ENCODE results near the gene NFASC. TPM values are rescaled to one million over a fixed set of nuclear protein-coding genes. Genes with fewer than 3 reads are reported as not detected.

The NFASC gene
- total and polyA plus RNA-seq, 3 donors from 2014 or later, result 9.9 to 13.9 (median 10.2) TPM

DNA sequence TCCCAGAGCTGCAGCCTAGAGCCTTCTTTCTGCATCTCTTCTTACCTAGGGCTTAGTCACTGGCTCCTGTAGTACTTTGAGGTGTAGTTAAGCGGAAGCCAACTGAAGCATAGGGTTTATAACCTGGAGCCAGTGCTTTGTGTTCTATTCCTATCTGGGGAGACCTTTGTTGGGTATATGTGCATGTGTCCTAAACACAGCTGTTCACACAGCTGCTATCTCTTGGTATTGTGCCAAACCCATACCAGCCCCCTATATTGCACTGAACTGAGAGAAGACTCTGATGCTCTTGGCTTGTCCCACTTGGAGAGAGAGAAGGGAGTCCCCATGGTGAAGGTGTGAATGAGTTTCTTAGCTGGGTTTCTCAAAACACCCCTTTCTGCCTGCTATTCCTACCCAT is 17.2 kb upstream of the NFASC start:
- no peaks in the 10 kb centered on the region for H3K4me1 ChIP-seq
- TF ChIP-seq, protein P1, sequence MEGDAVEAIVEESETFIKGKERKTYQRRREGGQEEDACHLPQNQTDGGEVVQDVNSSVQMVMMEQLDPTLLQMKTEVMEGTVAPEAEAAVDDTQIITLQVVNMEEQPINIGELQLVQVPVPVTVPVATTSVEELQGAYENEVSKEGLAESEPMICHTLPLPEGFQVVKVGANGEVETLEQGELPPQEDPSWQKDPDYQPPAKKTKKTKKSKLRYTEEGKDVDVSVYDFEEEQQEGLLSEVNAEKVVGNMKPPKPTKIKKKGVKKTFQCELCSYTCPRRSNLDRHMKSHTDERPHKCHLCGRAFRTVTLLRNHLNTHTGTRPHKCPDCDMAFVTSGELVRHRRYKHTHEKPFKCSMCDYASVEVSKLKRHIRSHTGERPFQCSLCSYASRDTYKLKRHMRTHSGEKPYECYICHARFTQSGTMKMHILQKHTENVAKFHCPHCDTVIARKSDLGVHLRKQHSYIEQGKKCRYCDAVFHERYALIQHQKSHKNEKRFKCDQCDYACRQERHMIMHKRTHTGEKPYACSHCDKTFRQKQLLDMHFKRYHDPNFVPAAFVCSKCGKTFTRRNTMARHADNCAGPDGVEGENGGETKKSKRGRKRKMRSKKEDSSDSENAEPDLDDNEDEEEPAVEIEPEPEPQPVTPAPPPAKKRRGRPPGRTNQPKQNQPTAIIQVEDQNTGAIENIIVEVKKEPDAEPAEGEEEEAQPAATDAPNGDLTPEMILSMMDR (IDR thresholded peaks at IDR 0.05), result no peak
- TF ChIP-seq POLR2A (IDR thresholded peaks at IDR 0.05), result no peak
- no peaks in the 10 kb centered on the region for H3K36me3 ChIP-seq (ENCODE audit: low read depth, missing control alignments)
- H3K4me3 ChIP-seq, result no peak overlapping the region
- H3K27me3 ChIP-seq, result no peaks in the 10 kb centered on the region
- H3K9me3 ChIP-seq, result no peaks in the 10 kb centered on the region
- intact Hi-C loops (cut with DNase I; ENCODE audit: low total_unique reads), result no loop called here
- WGBS, 2 donors, result 100% methylated on average over 1 of the region's 1 CpG
- DNase-seq, result no peak
- H3K27ac ChIP-seq, result no peak overlapping the region

DNA sequence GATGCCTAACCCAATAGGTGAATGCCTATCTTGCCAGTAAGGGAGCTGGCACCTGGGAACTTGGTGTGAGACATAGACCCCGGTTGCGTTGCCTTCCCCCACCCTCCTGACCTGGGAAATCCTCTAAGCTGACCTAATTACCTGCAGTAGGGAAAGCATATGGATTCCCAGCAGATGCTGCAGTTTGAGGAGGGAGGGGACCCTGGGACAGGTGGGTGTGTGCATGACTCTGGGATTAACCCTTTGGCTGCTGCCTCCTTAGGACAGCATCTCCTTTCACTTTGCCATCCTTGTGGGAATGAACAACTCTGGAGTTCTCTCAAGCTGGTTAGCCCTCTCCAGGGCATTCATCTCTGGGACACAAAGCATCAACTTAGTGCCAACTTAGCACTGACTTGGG is 16.4 kb upstream of the NFASC start:
- Histone ChIP-seq H3K27me3 (no peaks in the 10 kb centered on the region), H3K4me3 (no peak overlapping the region), H3K4me1 (no peaks in the 10 kb centered on the region), H3K36me3 (ENCODE audit: low read depth, missing control alignments) (no peaks in the 10 kb centered on the region), H3K9me3 (no peaks in the 10 kb centered on the region), H3K27ac (no peak overlapping the region)
- 81% methylated on average over 2 of the region's 2 CpGs; no CpG with 5 or more reads in 1 of the 2 donors for WGBS, 2 donors
- intact Hi-C loops (cut with DNase I; ENCODE audit: low total_unique reads), result no loop called here
- DNase-seq, result no peak
- TF ChIP-seq, protein P1 (IDR thresholded peaks at IDR 0.05), result no peak
- no peak for TF ChIP-seq POLR2A (IDR thresholded peaks at IDR 0.05)

DNA sequence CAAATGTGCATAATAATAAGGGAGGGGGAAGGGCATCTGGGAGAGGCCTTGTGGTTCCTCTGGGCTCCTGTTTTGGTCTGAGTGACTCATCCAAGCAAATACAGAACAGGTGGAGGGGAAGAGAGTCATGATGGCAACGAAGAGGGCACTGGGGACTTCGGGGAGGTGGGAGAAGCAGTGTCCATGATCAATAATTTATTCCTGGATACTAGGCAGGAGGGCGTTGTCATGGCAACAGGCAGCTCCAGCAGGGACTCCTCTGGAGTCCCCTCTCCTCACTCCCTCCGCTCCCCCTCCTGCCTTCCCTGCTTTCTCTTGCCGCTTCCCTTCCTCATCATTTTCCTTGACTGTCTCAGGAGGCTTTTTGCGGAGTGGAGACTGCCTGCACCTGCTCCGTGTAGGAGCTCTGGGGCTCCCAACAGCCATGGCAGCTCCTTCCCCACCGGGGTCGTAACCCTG is 12.3 kb upstream of the NFASC start:
- intact Hi-C loops (cut with DNase I; ENCODE audit: low total_unique reads), result no loop called here
- Histone ChIP-seq H3K27me3 (no peaks in the 10 kb centered on the region), H3K4me1 (no peaks in the 10 kb centered on the region), H3K9me3 (no peaks in the 10 kb centered on the region), H3K4me3 (no peak overlapping the region), H3K27ac (no peak overlapping the region), H3K36me3 (ENCODE audit: low read depth, missing control alignments) (no peaks in the 10 kb centered on the region)
- TF ChIP-seq POLR2A (IDR thresholded peaks at IDR 0.05), result no peak
- TF ChIP-seq, protein P1 (IDR thresholded peaks at IDR 0.05), result no peak
- no peak for DNase-seq
- 80 to 91% methylated on average over 9 of the region's 9 CpGs for WGBS, 2 donors

DNA sequence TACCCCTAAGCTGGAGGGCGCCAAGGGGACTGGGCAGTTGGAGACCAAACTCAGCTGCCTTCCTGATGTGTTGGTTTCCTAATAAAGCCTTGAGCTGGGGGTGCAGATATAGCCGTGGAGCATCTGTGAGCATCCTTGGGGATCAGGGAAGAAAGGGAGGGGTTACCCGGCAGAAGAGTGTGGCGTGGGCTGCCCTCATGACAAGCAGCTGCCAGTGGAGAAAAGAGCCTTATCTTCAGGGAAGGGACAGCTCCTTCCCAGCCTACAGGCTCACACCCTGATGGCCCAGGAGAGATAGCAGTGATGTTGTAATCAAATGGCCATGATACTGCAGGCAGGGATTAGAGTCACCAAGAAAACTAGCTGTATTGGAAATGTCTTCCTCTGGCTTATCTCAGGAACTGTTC is 10.8 kb upstream of the NFASC start:
- 55 to 66% methylated on average over 4 of the region's 4 CpGs for WGBS, 2 donors
- Histone ChIP-seq H3K4me1 (no peaks in the 10 kb centered on the region), H3K4me3 (no peak overlapping the region), H3K36me3 (ENCODE audit: low read depth, missing control alignments) (no peaks in the 10 kb centered on the region), H3K27ac (peak overlapping the region in 1 of 2 donors; percentile 24), H3K27me3 (no peaks in the 10 kb centered on the region), H3K9me3 (no peaks in the 10 kb centered on the region)
- intact Hi-C loops (cut with DNase I; ENCODE audit: low total_unique reads), result no loop called here
- TF ChIP-seq, protein P1 (IDR thresholded peaks at IDR 0.05), result no peak
- no peak for TF ChIP-seq POLR2A (IDR thresholded peaks at IDR 0.05)
- DNase-seq, result peak; percentile 47

DNA sequence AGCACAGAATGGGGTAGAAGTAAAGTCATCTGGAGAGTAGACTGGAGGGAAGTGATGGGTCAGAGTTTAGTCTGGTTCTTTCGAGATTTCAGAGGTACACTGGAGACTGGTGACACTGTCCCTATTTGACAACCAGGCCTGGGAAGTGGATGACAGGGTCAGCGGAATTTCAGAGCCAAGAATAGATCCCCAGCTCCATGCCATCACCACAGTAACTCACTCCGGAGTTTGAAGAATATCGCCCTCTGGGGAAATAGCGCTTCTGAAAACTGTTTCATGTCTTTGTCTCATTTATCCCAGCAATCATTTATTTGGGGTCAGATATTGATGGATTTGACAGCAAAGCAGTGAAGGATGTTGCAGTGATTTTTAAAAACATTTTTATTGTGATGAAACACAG is 7.6 kb upstream of the NFASC start:
- WGBS, 2 donors, result 84 to 86% methylated on average over 5 of the region's 5 CpGs
- DNase-seq, result no peak
- Histone ChIP-seq H3K27me3 (no peaks in the 10 kb centered on the region), H3K9me3 (no peaks in the 10 kb centered on the region), H3K27ac (no peak overlapping the region), H3K36me3 (ENCODE audit: low read depth, missing control alignments) (no peaks in the 10 kb centered on the region), H3K4me1 (peaks cover 4% of the 10 kb centered on the region), H3K4me3 (no peak overlapping the region)
- TF ChIP-seq POLR2A (IDR thresholded peaks at IDR 0.05), result no peak
- TF ChIP-seq, protein P1 (IDR thresholded peaks at IDR 0.05), result no peak
- intact Hi-C loops (cut with DNase I; ENCODE audit: low total_unique reads), result no loop called here

Measured in testis (tissue), 3 donors.